Sigmoid colon (tissue), 7 donors: Measurements from ENCODE around the gene ABHD13. TPM values are rescaled to one million over a fixed set of nuclear protein-coding genes. Genes with fewer than 3 reads are reported as not detected.

Experiments
- DNase-seq: peaks from one replicate; pipeline ENCODE4 v3.0.0-alpha.2; 2019
- H3K27ac ChIP-seq, 4 donors: fragments of 200-600 bp; sonication (generic); one replicate each; pipeline ENCODE4 v1.5.1; 2016 to 2019; ENCODE audit warnings: mild to moderate bottlenecking in 1 of 4
- H3K27me3 ChIP-seq, 3 donors: fragments of 200-600 bp; sonication (generic); one replicate each; pipeline ENCODE4 v1.5.1; 2019; ENCODE audit warnings: mild to moderate bottlenecking in 1 of 3
- H3K36me3 ChIP-seq, 4 donors: fragments of 200-600 bp; sonication (generic); one replicate each; pipeline ENCODE4 v1.5.1; 2016 to 2019
- H3K4me1 ChIP-seq, 4 donors: fragments of 200-600 bp; sonication (generic); one replicate each; pipeline ENCODE4 v1.5.1; 2017 to 2019
- H3K4me3 ChIP-seq, 4 donors: fragments of 200-600 bp; sonication (generic); one replicate each; pipeline ENCODE4 v1.5.1; 2017 to 2019; ENCODE audit warnings: mild to moderate bottlenecking in 2 of 4, moderate library complexity in 1 of 4
- H3K9me3 ChIP-seq, 4 donors: fragments of 200-600 bp in 3 of 4; sonication (generic) in 3 of 4; one replicate each; pipeline versions ENCODE4 v1.5.1 to v1.6.1; 2013 to 2019
- CTCF ChIP-seq, 4 experiments: fragments of 450-650 bp in 3 of 4; fragments of 200-600 bp in 1 of 4; IDR thresholded peaks; one replicate each; pipeline ENCODE4 v1.5.1; 2016 to 2019; ENCODE audit warnings: antibody characterized with exemption in 4 of 4, mild to moderate bottlenecking in 3 of 4, moderate library complexity in 2 of 4
- EP300 ChIP-seq, 4 donors: sonication (generic); formaldehyde crosslinking; IDR thresholded peaks; one replicate each; pipeline ENCODE4 v1.6.1; 2017; ENCODE audit warnings: antibody characterized with exemption in 4 of 4
- POLR2A ChIP-seq, 2 donors: fragments of 450-650 bp; IDR thresholded peaks; one replicate each; pipeline ENCODE4 v1.6.1; 2016; ENCODE audit warnings: antibody characterized with exemption in 2 of 2, mild to moderate bottlenecking in 2 of 2, moderate library complexity in 2 of 2
- POLR2AphosphoS5 ChIP-seq, 4 donors: sonication (generic); formaldehyde crosslinking; IDR thresholded peaks; one replicate each; pipeline ENCODE4 v1.6.1; 2017; ENCODE audit warnings: antibody characterized with exemption in 4 of 4
- WGBS, 2 donors: extraction: QIAGEN DNeasy Blood & Tissue Kit; methylation state at CpG; one replicate each; pipeline ENCODE4 v1.1.7; 2013; 5-methylcytosine and 5-hydroxymethylcytosine counted together
- intact Hi-C: fragments of 100-400 bp; cut with DNase I; formaldehyde crosslinking; loops from one replicate; pipeline ENCODE4 v1.15.1; 2023
- polyA plus RNA-seq, 3 donors: library from polyadenylated mRNA; stranded (reverse); fragments of 200-250 nt; gene quantifications; one replicate each; pipeline ENCODE4 v1.2.3, GENCODE V29; 2013
- total RNA-seq, 4 donors: library from RNA; depleted of rRNA; stranded (reverse); fragments of >200 nt; gene quantifications; one replicate each; pipeline ENCODE4 v1.1.0, GENCODE V29; 2016
- donor health status: healthy with polysubstance abuse.
- donor health status: Bipolar disorder and iron deficiency.
- donor health status: healthy.

Gene ABHD13
- total and polyA plus RNA-seq, 7 donors, result 4.2 to 15.7 (median 13.0) TPM

GRCh38 chr13:108278466-108278865 lies 60.3 kb downstream of the ABHD13 start:
- Histone ChIP-seq H3K36me3 (no peaks in the 10 kb centered on the region), H3K4me1 (no peaks in the 10 kb centered on the region), H3K9me3 (no peaks in the 10 kb centered on the region), H3K4me3 (no peak overlapping the region), H3K27ac (no peak overlapping the region), H3K27me3 (no peaks in the 10 kb centered on the region)
- intact Hi-C loops, result no loop called here
- no peak for DNase-seq
- TF ChIP-seq POLR2A (IDR thresholded peaks at IDR 0.05) (no peak), POLR2AphosphoS5 (IDR thresholded peaks at IDR 0.05) (no peak), CTCF (IDR thresholded peaks at IDR 0.05) (no peak), EP300 (IDR thresholded peaks at IDR 0.05) (no peak)
- 97 to 98% methylated on average over 1 of the region's 1 CpG for WGBS, 2 donors

GRCh38 chr13:108281901-108282300 lies 63.7 kb downstream of the ABHD13 start:
- H3K36me3 ChIP-seq, result no peaks in the 10 kb centered on the region
- 74 to 75% methylated on average over 4 of the region's 4 CpGs for WGBS, 2 donors
- no peaks in the 10 kb centered on the region for H3K9me3 ChIP-seq
- DNase-seq, result no peak
- H3K4me1 ChIP-seq, result no peaks in the 10 kb centered on the region
- H3K27me3 ChIP-seq, result no peaks in the 10 kb centered on the region
- no peak overlapping the region for H3K27ac ChIP-seq
- no peak overlapping the region for H3K4me3 ChIP-seq
- no peak for TF ChIP-seq CTCF (IDR thresholded peaks at IDR 0.05)
- no peak for TF ChIP-seq EP300 (IDR thresholded peaks at IDR 0.05)
- TF ChIP-seq POLR2A (IDR thresholded peaks at IDR 0.05), result no peak
- no peak for TF ChIP-seq POLR2AphosphoS5 (IDR thresholded peaks at IDR 0.05)
- intact Hi-C loops, result no loop called here

- Histone ChIP-seq H3K4me3 (no peak overlapping the region), H3K36me3 (no peaks in the 10 kb centered on the region), H3K27me3 (no peaks in the 10 kb centered on the region), H3K4me1 (no peaks in the 10 kb centered on the region), H3K9me3 (no peaks in the 10 kb centered on the region), H3K27ac (no peak overlapping the region)
- intact Hi-C loops, result no loop called here
- TF ChIP-seq CTCF (IDR thresholded peaks at IDR 0.05), result no peak
- TF ChIP-seq EP300 (IDR thresholded peaks at IDR 0.05), result no peak
- no peak for TF ChIP-seq POLR2AphosphoS5 (IDR thresholded peaks at IDR 0.05)
- no peak for TF ChIP-seq POLR2A (IDR thresholded peaks at IDR 0.05)
- 60 to 81% methylated on average over 3 of the region's 3 CpGs for WGBS, 2 donors
- no peak for DNase-seq
Measured at GRCh38 chr13:108283110-108283509, 64.9 kb downstream of the ABHD13 start.

Other genes starting within 250 kb of the ABHD13 start
- gene LIG4, start 2.9 kb upstream of the ABHD13 start, total RNA-seq, result 10 to 100 TPM in 2 of 4 donors, 1 to 10 TPM in 2; 8.3 to 11.5 (median 10.0) TPM
- gene LIG4, start 2.9 kb upstream of the ABHD13 start, polyA plus RNA-seq, result 1 to 10 TPM; 5.4 to 7.4 (median 6.4) TPM
- 1 to 10 TPM; 1.1 to 4.5 (median 2.9) TPM for gene TNFSF13B, start 51.3 kb downstream of the ABHD13 start, total RNA-seq
- gene TNFSF13B, start 51.3 kb downstream of the ABHD13 start, polyA plus RNA-seq, result 10 to 100 TPM in 1 of 3 donors, 1 to 10 TPM in 2; 1.8 to 11.5 (median 3.7) TPM